GM12872 (cell line): ENCODE measurements around the gene HDAC7.

Source experiments
- TF ChIP-seq, protein P1 (sequence below): IDR thresholded peaks from 3 replicates; pipeline ENCODE4 v1.5.1; 2011; ENCODE audit warnings: low read depth, mild to moderate bottlenecking, low read length, moderate library complexity; ENCODE audit not compliant: insufficient read depth

The HDAC7 gene

DNA sequence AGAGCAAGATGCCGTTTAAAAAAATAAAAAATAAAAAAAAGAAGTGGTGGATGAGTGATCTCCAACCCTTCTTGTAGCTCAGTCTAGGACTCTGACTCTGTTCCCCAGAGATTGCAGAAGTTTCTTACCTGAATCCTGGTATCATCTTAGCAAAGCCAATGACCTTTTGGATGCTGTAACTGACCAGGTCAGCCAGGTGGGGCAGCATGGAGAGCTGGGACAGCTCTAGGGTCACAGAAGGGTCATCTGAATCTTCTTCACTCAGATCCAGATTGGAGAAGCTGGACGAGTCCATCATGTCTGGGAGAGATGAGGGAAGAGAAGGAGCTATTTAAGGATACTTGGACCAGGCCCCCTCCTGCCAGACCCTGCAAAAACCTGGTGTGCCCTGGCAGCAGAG lies 35.8 kb upstream of the HDAC7 start:
- TF ChIP-seq, protein P1, sequence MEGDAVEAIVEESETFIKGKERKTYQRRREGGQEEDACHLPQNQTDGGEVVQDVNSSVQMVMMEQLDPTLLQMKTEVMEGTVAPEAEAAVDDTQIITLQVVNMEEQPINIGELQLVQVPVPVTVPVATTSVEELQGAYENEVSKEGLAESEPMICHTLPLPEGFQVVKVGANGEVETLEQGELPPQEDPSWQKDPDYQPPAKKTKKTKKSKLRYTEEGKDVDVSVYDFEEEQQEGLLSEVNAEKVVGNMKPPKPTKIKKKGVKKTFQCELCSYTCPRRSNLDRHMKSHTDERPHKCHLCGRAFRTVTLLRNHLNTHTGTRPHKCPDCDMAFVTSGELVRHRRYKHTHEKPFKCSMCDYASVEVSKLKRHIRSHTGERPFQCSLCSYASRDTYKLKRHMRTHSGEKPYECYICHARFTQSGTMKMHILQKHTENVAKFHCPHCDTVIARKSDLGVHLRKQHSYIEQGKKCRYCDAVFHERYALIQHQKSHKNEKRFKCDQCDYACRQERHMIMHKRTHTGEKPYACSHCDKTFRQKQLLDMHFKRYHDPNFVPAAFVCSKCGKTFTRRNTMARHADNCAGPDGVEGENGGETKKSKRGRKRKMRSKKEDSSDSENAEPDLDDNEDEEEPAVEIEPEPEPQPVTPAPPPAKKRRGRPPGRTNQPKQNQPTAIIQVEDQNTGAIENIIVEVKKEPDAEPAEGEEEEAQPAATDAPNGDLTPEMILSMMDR, result no peak

DNA sequence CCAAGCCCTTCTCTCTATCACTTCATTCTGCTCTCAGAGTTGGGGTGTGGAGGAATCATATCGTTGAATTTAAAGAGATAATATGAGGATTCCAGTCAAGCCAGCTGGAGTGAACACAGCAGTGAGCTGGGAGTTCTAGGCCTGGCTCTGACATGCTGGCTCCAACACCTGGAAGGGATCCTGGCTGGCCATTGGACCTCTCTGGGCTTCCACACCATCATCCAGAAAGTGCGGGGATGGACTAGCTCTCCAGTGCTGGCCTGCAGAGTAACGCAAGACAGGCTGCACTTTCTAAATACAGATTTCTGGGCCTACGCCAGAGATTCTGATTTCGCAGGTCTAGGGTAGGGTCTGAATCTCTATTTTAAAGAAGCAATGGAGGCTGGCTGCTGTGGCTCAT lies 34.8 kb upstream of the HDAC7 start:
- TF ChIP-seq, protein P1, result no peak

DNA sequence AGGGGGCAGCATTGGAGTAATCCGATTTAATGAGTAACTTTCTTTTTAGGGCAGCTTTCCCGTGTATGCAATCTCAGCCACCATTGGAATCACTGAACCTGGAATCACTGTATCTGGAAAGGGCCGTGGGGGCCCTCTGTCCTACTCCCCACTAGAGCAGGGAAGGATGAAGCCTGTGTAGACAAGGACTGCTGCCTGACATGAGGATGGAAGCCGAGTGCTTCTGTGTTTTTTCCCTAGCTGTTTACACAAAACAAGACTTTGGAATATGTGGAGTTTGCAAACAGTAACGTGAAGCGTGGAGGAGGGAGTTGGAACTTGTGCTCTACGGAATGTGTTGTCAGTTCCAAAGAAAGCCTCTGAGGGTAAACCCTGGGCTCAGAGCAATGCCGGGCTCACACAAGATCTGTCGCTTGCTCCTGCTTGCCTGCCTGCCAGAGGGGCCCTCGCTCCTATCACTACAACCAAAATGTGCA lies 32.4 kb upstream of the HDAC7 start:
- TF ChIP-seq, protein P1, result no peak

DNA sequence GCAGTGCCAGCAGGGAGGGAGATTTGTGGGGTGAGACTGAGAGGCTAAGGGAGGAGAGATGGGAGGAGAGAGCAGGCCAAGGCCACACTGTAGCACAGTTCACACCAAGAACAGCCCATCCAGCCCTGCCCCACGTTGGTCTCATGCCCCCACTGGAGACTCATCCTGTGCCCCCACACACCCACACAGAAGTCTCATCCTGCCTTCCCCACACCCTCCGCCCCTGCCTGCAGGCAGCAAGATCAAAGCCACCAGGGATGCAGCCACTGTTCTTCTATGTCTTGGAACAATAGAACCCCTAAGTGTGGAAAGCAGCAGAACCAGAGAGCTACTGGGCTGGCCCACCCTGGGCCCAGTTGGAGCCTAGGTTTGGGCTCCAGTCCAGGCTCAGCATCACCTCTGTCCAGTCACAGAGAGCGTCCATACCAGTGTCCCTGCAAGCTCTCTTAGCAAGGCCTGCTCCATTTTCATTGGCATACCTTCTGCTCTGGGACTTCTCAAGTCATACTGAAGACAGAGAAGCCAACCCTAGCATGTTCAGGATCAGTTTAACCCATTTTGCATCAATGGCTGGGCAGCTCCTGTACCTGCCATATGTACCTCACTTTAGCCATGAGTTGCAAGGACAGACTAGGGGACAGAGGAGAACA lies 31.7 kb upstream of the HDAC7 start:
- TF ChIP-seq, protein P1, result no peak

DNA sequence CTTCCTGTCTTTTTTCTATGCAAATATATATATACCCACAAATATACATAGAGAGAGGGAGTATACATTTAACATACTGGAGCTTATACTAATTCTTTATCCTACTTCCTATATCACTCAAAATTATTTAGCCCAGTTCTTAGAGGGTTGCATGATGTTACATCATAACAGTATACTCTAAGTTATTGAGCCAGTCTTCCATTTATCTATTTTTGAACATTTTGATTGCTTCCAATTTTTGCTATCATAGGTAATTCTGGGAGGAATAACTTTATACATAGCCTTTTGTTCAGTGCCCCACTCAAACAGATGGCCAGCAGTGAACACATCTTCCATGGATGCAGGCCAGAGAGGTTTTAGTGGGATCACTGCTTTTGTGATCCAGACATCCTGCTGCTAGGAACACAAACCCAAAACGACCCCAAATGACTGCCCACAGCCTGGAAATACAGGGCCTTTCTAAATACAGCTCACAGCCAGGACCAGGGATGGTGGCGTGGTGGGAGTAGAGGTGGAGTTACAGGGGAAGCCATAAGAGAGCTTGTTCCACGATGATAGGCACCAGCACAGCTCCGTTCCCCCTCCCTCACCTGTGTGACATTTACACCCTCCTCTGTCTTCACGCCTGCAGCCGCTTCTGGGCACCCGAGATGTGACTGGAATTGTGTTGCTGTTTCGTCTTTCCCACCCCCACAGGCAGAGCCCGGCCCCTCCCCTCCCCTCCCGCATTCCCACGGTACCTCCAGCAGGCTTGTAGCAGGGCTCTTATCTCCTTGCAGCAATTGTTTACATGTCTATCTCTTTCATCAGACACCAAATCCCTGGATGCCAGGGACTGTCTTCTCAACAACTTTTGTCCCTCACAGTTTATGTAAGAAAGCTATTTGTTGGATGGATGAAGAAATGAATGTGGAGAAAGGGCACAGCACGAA lies 30.7 kb upstream of the HDAC7 start:
- TF ChIP-seq, protein P1, result no peak

DNA sequence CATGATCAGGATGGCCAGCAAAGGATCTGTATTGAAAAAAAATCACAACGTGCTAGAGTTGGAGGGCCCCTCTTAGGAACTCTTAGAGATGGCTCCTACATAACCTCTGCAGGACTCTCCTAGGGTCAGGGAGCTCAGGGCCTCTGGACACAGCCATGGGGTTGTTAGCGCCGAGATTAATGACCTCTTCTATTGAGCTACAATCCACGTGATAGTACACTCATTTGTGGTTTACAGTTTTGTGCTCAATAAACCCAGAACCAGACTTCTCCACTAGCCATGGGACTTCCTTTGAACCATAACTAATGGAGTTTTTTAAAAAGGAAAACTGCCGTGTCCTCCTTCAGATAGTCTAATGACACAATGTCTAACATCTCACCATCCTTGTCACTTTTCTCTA lies 29.6 kb upstream of the HDAC7 start:
- TF ChIP-seq, protein P1, result no peak

DNA sequence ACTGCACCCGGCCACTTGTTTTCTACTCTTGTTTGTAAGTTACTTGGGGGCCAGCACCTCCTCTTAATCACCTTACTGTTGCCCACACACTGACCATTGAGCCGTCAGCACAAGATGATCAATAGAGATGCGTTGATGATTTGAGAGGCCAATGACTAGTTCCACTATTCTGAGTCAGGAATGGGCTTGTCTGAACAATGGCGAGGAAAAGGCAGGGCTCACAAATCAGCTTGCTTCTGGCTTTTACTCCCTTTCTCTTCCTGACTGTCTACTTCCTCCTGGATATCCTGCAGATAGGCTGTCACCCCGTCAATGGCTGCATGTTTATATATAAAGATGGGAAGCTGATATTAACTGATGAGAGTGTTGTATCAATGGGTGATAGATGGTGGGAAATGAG lies 29.1 kb upstream of the HDAC7 start:
- TF ChIP-seq, protein P1, result no peak
